Measurements from ENCODE around the gene GABBR2.

GRCh38 chr9:98345011-98345410, 363.7 kb downstream of the GABBR2 start:
- TF ChIP-seq CTCF (IDR thresholded peaks at IDR 0.05; ENCODE audit: low read depth, low read length, poor library complexity, severe bottlenecking) (no peak), EZH2phosphoT487 (IDR thresholded peaks at IDR 0.05; ENCODE audit: borderline replicate concordance, low read length) (no peak)
